ENCODE measurements around the gene TM2D3. TPM values are rescaled to one million over a fixed set of nuclear protein-coding genes. Genes with fewer than 3 reads are reported as not detected.

Gene TM2D3
- total and polyA plus RNA-seq, 4 donors = 40.2 to 68.1 (median 44.6) TPM

- DNase-seq = no peak
- H3K9me3 ChIP-seq (ENCODE audit: control insufficient read depth in 4 of 4, insufficient read depth in 3 of 4, low read length in 3 of 4) = no peaks in the 10 kb centered on the region
- peaks cover 6 to 30% (median 14%) of the 10 kb centered on the region in 4 donors for H3K36me3 ChIP-seq (ENCODE audit: control insufficient read depth in 4 of 4, insufficient read depth in 4 of 4, low read length in 4 of 4)
- no peak overlapping the region for H3K4me3 ChIP-seq
- H3K9ac ChIP-seq (ENCODE audit: insufficient read depth in 1 of 2, low read length in 2 of 2) = no peak overlapping the region
- TF ChIP-seq CTCF (IDR thresholded peaks at IDR 0.05; ENCODE audit: control extremely low read depth, extremely low read depth) = no peak
- 81 to 86% methylated on average over 2 of the region's 2 CpGs for WGBS, 2 donors
- H3K4me1 ChIP-seq (ENCODE audit: control insufficient read depth in 5 of 5, insufficient read depth in 5 of 5, low read length in 5 of 5) = peaks cover 0 to 5% (median 0%) of the 10 kb centered on the region in 5 donors
- no peak overlapping the region for H3K27ac ChIP-seq (ENCODE audit: low read depth in 1 of 2, low read length in 1 of 2)
- no peaks in the 10 kb centered on the region for H3K27me3 ChIP-seq (ENCODE audit: control insufficient read depth in 3 of 3, insufficient read depth in 3 of 3, low read length in 2 of 3)
- ATAC-seq (ENCODE audit: insufficient read depth, low FRiP score) = no peak
Observed at GRCh38 chr15:101679806-101680205, 27.6 kb upstream of the TM2D3 start.

GRCh38 chr15:101676921-101677329 lies 24.7 kb upstream of the TM2D3 start:
- TF ChIP-seq CTCF (IDR thresholded peaks at IDR 0.05; ENCODE audit: control extremely low read depth, extremely low read depth) = no peak
- Histone ChIP-seq H3K27me3 (ENCODE audit: control insufficient read depth in 3 of 3, insufficient read depth in 3 of 3, low read length in 2 of 3) (no peaks in the 10 kb centered on the region), H3K36me3 (ENCODE audit: control insufficient read depth in 4 of 4, insufficient read depth in 4 of 4, low read length in 4 of 4) (peaks cover 7 to 31% (median 16%) of the 10 kb centered on the region in 4 donors), H3K27ac (ENCODE audit: low read depth in 1 of 2, low read length in 1 of 2) (no peak overlapping the region), H3K4me3 (no peak overlapping the region), H3K9me3 (ENCODE audit: control insufficient read depth in 4 of 4, insufficient read depth in 3 of 4, low read length in 3 of 4) (no peaks in the 10 kb centered on the region), H3K4me1 (ENCODE audit: control insufficient read depth in 5 of 5, insufficient read depth in 5 of 5, low read length in 5 of 5) (peaks cover 0 to 3% (median 0%) of the 10 kb centered on the region in 5 donors), H3K9ac (ENCODE audit: insufficient read depth in 1 of 2, low read length in 2 of 2) (no peak overlapping the region)
- DNase-seq (no peak), ATAC-seq (ENCODE audit: insufficient read depth, low FRiP score) (no peak)
- 86 to 92% methylated on average over 4 of the region's 4 CpGs for WGBS, 2 donors

GRCh38 chr15:101675796-101676582 lies 23.8 kb upstream of the TM2D3 start:
- Histone ChIP-seq H3K9ac (ENCODE audit: insufficient read depth in 1 of 2, low read length in 2 of 2) (no peak overlapping the region), H3K4me3 (no peak overlapping the region), H3K27me3 (ENCODE audit: control insufficient read depth in 3 of 3, insufficient read depth in 3 of 3, low read length in 2 of 3) (no peaks in the 10 kb centered on the region), H3K36me3 (ENCODE audit: control insufficient read depth in 4 of 4, insufficient read depth in 4 of 4, low read length in 4 of 4) (peaks cover 7 to 25% (median 17%) of the 10 kb centered on the region in 4 donors), H3K27ac (ENCODE audit: low read depth in 1 of 2, low read length in 1 of 2) (no peak overlapping the region), H3K4me1 (ENCODE audit: control insufficient read depth in 5 of 5, insufficient read depth in 5 of 5, low read length in 5 of 5) (peaks cover 0 to 3% (median 0%) of the 10 kb centered on the region in 5 donors), H3K9me3 (ENCODE audit: control insufficient read depth in 4 of 4, insufficient read depth in 3 of 4, low read length in 3 of 4) (no peaks in the 10 kb centered on the region)
- peak in 1 of 3 donors; percentile 44 for DNase-seq
- 85 to 90% methylated on average over 16 of the region's 16 CpGs for WGBS, 2 donors
- no peak for TF ChIP-seq CTCF (IDR thresholded peaks at IDR 0.05; ENCODE audit: control extremely low read depth, extremely low read depth)
- no peak for ATAC-seq (ENCODE audit: insufficient read depth, low FRiP score)

Measured in lung (tissue), 12 donors.